ENCODE data around the gene MRPL44. TPM values are rescaled to one million over a fixed set of nuclear protein-coding genes. Genes with fewer than 3 reads are reported as not detected.
A peak's percentile ranks its signal among the peaks of the same experiment; 100 is the strongest.

MRPL44 gene
- total and polyA plus RNA-seq, 2 of the 13 experiments (the other 11 are each of a cell fraction or from before 2014, with no cell fraction given): 38.4 to 78.0 TPM

DNA sequence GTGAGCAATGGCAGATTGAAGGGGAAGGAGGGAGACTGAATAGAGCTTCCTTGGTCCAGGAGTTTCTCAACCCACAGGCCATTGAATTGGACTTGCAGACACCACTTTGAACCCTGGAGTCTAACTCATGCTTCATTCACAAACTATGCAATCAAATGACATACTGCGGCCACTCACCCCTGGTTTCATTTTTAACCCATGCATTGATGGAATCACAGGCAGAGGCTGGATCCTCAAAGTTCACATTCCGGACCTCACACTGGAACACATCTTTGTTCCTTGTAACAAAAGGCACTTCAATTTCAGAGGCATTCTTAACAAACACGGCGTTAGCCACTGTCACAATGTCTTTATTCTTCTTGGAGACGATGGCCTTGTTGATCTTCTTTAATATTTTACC lies 40.7 kb downstream of the MRPL44 start:
- no peaks in the 10 kb centered on the region for H3K9me3 ChIP-seq (ENCODE audit: low read length)
- H3K4me3 ChIP-seq (replicated peaks in 1 of 3; ENCODE audit: insufficient read depth in 1 of 3, low read depth in 2 of 3, low read length in 3 of 3): peak overlapping the region in 2 of 3 experiments; percentile 1 to 12; a peak in 1 of 6 replicates
- peaks cover 50% of the 10 kb centered on the region for H3K4me1 ChIP-seq (ENCODE audit: insufficient read depth, low read length)
- H3K4me2 ChIP-seq (ENCODE audit: low read depth, low read length): peak overlapping the region; percentile 52
- WGBS (ENCODE audit: low lambda C conversion rate): 9% methylated on average over 5 of the region's 5 CpGs
- no peaks in the 10 kb centered on the region for H3K36me3 ChIP-seq (replicated peaks in 1 of 2; ENCODE audit: control insufficient read depth in 1 of 2, insufficient read depth in 2 of 2, low read length in 2 of 2)
- peak; percentile 62 for FAIRE-seq
- H3K27me3 ChIP-seq (ENCODE audit: control insufficient read depth in 1 of 2, insufficient read depth in 2 of 2, low read length in 2 of 2): no peaks in the 10 kb centered on the region
- BruUV-seq (replicated peaks): no TSS peak
- intact Hi-C loops (cut with micrococcal nuclease; ENCODE audit: unreplicated experiment) (loop anchor here (1.0 to 10.0 kb wide), 3 partner anchors 9 to 587 kb away; partner anchors contain the start of gene CUL3), in situ Hi-C loops (cut with HindIII; ENCODE audit: extremely low pct_ligation_motif_present, low pct_unique_long_range_greater_than_20kb) (loop anchor here (10.0 kb wide), 1 partner anchor 657 kb away; no protein-coding TSS in a partner anchor)
- CTCF ChIA-PET (ENCODE audit: low intra/inter-chr PET ratio, low total read pairs): interaction anchor here (12.2 kb wide), 1 partner anchor 286 kb away, joined by 272 read pairs; no protein-coding TSS in a partner anchor
- no peak overlapping the region; the same call in 1 of the 2 replicates for H3K9ac ChIP-seq (ENCODE audit: insufficient read depth, low read depth, low read length)
- POLR2A ChIA-PET: interaction anchor here (2.1 kb wide), 1 partner anchor 11 kb away, joined by 7 read pairs; no protein-coding TSS in a partner anchor
- peak overlapping the region; percentile 12 for H3K27ac ChIP-seq (ENCODE audit: extremely low read length, insufficient read depth, low read length)
- DNase-seq (ENCODE audit: low spot score): peak; percentile 83
- H2AFZ ChIP-seq (ENCODE audit: low read length): no peak overlapping the region
- H4K20me1 ChIP-seq (ENCODE audit: insufficient read depth, low read length): no peaks in the 10 kb centered on the region
- ATAC-seq: peak; percentile 79
- no peaks in the 10 kb centered on the region for H3K79me2 ChIP-seq (ENCODE audit: insufficient read depth, low read length)
- no peak for TF ChIP-seq ZNF775 (CRISPR knock-in tag; IDR thresholded peaks at IDR 0.05; ENCODE audit: borderline replicate concordance)
- peak; percentile 18; the same call in 1 of the 2 replicates for TF ChIP-seq KDM1A (CRISPR knock-in tag; IDR thresholded peaks at IDR 0.05)
- no peak for TF ChIP-seq MAZ (IDR thresholded peaks at IDR 0.05; ENCODE audit: borderline replicate concordance, low read depth, low read length)
- TF ChIP-seq MAZ (CRISPR knock-in tag; IDR thresholded peaks at IDR 0.05; ENCODE audit: low read depth): no peak
- no peak for TF ChIP-seq ZFP1 (CRISPR knock-in tag; IDR thresholded peaks at IDR 0.05)
- TF ChIP-seq CBX5 (CRISPR knock-in tag; IDR thresholded peaks at IDR 0.05; ENCODE audit: borderline replicate concordance): 0 out of 2 replicates have a peak, but pooled peaks have one; percentile 38
- TF ChIP-seq HMG20A (CRISPR knock-in tag; IDR thresholded peaks at IDR 0.05; ENCODE audit: borderline replicate concordance): peak; percentile 77
- peak; percentile 31; the same call in 1 of the 2 replicates for TF ChIP-seq KDM2A (CRISPR knock-in tag; IDR thresholded peaks at IDR 0.05; ENCODE audit: borderline replicate concordance, low read depth)
- peak; percentile 33; the same call in 1 of the 2 replicates for TF ChIP-seq MIER2 (CRISPR knock-in tag; IDR thresholded peaks at IDR 0.05)
- peak; percentile 49 for TF ChIP-seq MED1 (CRISPR knock-in tag; IDR thresholded peaks at IDR 0.05)
- TF ChIP-seq TEAD3 (CRISPR knock-in tag; optimal IDR thresholded peaks at IDR 0.05; ENCODE audit: borderline replicate concordance): peak; percentile 93
- peak; percentile 51; the same call in 1 of the 2 replicates for TF ChIP-seq SOX13 (IDR thresholded peaks at IDR 0.05)
- peak in 1 of 2 experiments; percentile 89; a peak in 2 of 4 replicates for TF ChIP-seq SOX13 (CRISPR knock-in tag; conservative IDR thresholded peaks at IDR 0.05 in 1 of 2, IDR thresholded peaks at IDR 0.05 in 1 of 2)
- TF ChIP-seq HNF4A (CRISPR knock-in tag; IDR thresholded peaks at IDR 0.05): peak; percentile 63
- TF ChIP-seq, protein P1, sequence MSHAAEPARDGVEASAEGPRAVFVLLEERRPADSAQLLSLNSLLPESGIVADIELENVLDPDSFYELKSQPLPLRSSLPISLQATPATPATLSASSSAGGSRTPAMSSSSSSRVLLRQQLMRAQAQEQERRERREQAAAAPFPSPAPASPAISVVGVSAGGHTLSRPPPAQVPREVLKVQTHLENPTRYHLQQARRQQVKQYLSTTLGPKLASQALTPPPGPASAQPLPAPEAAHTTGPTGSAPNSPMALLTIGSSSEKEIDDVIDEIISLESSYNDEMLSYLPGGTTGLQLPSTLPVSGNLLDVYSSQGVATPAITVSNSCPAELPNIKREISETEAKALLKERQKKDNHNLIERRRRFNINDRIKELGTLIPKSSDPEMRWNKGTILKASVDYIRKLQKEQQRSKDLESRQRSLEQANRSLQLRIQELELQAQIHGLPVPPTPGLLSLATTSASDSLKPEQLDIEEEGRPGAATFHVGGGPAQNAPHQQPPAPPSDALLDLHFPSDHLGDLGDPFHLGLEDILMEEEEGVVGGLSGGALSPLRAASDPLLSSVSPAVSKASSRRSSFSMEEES (CRISPR knock-in tag; IDR thresholded peaks at IDR 0.05): 0 out of 2 replicates have a peak, but pooled peaks have one; percentile 53
- peak; percentile 52; the same call in 1 of the 2 replicates for TF ChIP-seq TBX3 (IDR thresholded peaks at IDR 0.05; ENCODE audit: borderline replicate concordance)
- no peak for TF ChIP-seq HOXA3 (CRISPR knock-in tag; IDR thresholded peaks at IDR 0.05)
- TF ChIP-seq, protein P2, sequence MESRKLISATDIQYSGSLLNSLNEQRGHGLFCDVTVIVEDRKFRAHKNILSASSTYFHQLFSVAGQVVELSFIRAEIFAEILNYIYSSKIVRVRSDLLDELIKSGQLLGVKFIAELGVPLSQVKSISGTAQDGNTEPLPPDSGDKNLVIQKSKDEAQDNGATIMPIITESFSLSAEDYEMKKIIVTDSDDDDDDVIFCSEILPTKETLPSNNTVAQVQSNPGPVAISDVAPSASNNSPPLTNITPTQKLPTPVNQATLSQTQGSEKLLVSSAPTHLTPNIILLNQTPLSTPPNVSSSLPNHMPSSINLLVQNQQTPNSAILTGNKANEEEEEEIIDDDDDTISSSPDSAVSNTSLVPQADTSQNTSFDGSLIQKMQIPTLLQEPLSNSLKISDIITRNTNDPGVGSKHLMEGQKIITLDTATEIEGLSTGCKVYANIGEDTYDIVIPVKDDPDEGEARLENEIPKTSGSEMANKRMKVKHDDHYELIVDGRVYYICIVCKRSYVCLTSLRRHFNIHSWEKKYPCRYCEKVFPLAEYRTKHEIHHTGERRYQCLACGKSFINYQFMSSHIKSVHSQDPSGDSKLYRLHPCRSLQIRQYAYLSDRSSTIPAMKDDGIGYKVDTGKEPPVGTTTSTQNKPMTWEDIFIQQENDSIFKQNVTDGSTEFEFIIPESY (CRISPR knock-in tag; IDR thresholded peaks at IDR 0.05): 0 out of 2 replicates have a peak, but pooled peaks have one; percentile 17
- TF ChIP-seq U2AF1 (optimal IDR thresholded peaks at IDR 0.05; ENCODE audit: low read depth, low read length): no peak
- TF ChIP-seq ZNF792 (CRISPR knock-in tag; IDR thresholded peaks at IDR 0.05): 0 out of 2 replicates have a peak, but pooled peaks have one; percentile 33
- TF ChIP-seq, protein P3, sequence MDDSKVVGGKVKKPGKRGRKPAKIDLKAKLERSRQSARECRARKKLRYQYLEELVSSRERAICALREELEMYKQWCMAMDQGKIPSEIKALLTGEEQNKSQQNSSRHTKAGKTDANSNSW (CRISPR knock-in tag; IDR thresholded peaks at IDR 0.05; ENCODE audit: borderline replicate concordance): no peak
- TF ChIP-seq ZNF644 (CRISPR knock-in tag; IDR thresholded peaks at IDR 0.05; ENCODE audit: low read depth): peak; percentile 69
- peak; percentile 53 for TF ChIP-seq SAP130 (CRISPR knock-in tag; IDR thresholded peaks at IDR 0.05; ENCODE audit: low read depth)
- TF ChIP-seq SNRNP70 (IDR thresholded peaks at IDR 0.05; ENCODE audit: low read depth, low read length): no peak
- TF ChIP-seq CEBPG (CRISPR knock-in tag; IDR thresholded peaks at IDR 0.05): peak; percentile 76

Data from HepG2 (cell line).